GM03348 (cell line): ENCODE measurements around the gene NTPCR.
A peak's percentile ranks its signal among the peaks of the same experiment; 100 is the strongest.

Experiments
- DNase-seq: peaks from one replicate; pipeline ENCODE4 v3.0.0; 2012; ENCODE audit warnings: low spot score

The NTPCR gene

DNA sequence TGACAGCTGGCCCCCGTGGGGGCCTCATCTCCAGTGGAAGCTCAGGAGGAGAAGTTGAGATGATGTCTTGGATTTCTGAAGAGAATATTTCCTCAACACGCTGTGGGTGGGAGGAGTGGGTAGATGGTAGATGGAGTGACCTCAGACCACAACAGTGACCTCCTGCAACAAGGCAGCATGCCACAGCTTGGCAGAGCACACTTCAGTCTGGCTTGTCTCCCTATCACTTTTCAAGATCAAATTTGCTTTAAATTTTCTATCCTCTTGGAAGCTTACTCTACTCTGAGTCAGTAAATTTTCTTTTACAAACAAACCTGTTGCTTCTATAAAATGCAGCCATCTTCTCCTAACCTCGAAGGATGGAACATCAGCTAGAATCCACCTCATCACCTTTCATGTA lies 59.7 kb downstream of the NTPCR start:
- DNase-seq = no peak

DNA sequence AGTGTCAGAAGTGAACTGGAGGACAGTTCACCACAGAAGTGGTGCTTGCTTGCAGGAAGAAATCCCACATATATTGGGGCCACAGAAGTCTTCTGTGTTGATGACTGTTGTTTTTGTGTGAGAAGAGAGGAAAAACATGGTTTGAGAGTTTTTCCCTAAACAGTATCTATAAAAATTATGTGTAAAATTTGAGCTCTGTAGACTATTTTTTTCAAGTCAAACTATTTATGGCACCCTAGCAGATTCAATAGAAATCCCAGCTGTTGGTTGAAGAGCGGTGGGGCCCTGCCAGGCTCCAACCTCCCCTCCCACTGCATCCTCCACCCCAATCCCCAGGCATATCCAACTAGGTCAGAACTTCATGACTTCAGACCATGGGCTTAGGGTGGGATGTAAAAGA lies 61.6 kb downstream of the NTPCR start:
- no peak for DNase-seq

DNA sequence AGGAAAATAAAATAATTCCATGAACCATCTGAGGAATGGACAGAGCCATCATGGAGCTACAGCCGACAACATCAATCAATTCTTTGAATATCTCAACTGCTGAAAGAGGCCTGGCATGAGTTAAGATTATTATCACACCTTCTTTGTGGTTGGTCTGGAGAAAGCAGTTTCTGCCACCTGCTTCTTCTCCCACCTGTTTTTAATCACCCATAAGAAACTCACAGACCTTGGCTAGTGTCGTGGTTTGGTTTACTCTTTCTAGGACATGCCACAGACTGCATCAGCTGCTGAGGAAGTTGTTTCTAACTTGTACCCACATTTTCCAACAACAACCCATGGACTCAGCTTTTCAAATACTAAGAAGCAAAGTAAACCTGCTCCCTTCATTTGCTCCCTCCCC lies 65.6 kb downstream of the NTPCR start:
- DNase-seq = no peak

DNA sequence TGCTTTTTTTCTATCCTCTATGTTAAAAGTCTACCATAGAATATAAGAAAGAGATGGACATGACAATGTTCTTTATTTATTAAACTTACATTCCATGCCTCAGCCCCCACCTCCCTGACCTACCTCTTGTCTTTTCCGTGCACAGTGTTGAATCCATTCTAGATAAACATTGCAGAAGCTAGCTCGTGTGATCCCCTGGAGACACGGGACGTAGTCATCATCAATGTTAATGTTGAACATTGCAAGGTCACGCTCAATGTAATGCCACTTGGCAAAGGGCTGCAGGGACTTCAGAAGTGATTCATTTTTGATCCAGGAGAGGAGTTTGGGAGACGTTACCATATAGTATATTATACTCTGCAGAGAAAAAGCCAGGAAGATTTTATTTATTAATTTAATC lies 66.4 kb downstream of the NTPCR start:
- DNase-seq = no peak

DNA sequence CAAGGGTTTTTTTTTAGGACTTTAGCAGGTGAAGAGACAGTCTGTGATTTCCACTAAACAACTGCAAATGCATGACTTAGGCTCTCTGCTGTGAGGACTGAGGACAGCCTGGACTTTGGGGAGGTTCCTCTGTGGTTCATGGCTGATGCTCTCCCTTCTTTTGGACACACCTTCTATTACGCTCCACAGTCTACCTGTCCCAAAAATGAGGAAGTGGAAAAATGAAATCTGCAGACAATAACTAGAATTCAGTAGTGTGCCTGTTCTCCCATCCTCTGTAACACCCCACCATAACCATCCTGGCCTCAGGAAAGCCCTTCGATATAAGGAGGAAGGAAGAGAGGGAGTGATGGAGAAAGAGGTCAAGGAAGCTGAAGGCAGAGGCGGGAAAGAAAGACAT lies 68.7 kb downstream of the NTPCR start:
- DNase-seq = no peak

DNA sequence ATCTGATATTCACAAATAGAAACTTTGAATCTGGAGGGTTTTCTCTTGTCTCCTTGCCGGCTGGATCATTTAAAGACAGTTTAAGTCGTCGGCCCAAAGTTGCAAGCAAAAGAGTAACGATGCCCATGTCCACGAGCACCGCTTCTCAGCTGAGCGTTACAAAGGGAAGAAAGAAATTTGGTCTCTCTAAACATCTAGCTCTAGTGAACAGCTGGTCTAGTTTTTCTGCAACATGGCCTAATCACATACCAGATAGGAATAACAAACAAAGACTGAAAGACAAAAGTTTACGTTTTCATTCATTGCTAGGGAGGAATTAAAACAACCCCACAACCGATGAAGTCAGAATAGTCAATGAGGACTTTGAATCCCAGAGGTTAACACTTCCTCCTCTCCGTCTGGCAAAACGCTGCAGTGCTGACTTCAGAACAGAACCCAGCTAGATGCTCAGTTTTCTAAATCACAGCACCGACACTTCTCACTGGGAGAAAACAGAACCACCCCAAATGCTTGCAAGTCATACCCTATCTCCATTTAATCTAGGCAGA lies 69.4 kb downstream of the NTPCR start:
- DNase-seq = no peak

DNA sequence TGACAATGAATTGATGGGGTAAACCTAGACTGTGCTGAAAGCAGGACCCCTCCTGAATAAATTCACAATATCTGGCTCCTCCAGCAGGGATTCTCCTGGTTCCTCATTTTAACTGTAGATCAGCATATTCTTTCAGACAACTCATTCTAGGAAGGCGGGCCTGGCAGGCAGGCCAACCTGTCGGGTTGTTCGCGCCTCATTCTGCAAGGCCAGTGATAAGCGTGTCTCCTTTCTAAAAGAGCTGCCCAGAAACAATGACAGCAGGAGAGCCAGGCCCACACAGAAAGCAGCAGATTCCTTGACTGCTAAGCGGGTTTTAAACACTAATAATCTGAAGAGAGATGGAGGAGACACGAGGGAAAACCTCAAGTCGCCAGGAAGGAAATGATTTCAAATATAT lies 70.0 kb downstream of the NTPCR start:
- DNase-seq = no peak

DNA sequence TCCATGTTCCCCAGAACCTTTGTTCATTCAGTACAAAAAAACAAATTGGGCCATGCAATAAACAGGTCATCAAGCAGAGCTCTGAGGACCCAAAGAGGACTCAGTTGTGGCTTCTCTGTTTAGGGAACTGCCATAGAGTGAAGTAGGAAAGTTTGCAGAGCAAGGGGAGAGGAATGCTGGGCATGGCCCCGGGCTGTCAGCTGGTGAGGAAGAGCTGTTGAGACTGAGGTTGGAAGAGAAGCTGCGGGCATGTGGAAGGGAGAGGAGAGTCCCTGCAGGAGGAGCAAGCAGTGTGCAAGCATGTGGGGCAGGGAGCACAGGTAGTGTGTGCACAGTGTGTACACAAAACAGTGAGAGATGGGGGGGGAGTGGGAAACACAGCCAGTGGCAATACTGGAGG lies 71.8 kb downstream of the NTPCR start:
- no peak for DNase-seq

DNA sequence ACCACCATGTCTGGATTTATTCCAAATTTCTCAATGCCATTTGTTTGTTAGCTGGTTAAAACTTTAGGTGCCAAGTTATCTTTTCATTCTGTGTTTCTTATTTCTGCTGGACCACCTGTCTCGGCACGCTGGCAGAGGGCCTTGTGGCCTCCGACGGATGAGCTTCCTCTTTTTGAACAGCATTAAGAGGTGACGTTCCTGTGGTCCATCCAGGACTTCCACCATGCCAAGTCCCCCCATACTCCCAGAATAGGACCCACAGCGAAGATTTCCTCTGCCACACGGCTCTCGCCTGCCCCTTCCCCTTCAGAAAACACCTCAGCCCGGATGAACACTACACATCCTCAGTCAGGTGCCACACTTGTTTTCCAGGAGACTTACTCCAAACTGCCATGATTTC lies 73.8 kb downstream of the NTPCR start:
- no peak for DNase-seq

DNA sequence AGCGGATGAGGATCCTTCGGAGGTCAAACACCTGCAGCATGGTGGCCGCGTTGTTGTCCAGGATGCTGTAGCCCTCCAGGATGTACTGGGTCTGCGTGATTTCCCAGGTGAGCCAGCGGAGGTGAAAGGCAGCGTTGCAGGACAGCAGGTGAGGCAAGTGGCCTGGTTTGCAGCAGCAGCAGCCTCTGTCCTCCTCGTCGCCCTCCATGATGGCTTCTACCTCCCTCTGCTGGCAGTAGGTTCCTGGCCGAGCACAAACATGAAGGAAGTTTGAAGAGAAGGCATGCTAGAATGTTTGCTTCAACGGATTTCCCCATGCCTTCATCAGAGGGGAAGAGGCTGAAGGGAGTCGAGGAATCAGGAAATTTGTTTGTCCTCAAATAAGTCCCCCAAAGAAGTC lies 74.7 kb downstream of the NTPCR start:
- no peak for DNase-seq

DNA sequence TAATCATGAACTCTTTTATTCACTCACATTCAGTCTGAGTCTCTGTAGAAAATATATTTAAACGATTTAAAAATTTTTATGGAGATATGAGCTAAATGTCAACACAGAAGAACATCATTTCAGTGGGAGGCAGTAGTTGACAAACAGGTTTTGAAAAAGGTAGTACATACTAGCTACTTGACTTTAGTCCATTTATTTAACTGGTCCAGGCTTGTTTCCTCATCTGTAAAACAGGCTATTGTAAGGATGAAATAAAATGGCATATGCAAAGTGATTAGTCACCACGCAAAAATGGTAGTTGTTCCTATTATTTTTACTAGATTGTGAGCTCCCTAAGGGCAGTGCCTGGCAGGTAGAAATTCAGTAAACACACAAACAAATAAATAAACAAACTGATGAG lies 75.2 kb downstream of the NTPCR start:
- DNase-seq = no peak

DNA sequence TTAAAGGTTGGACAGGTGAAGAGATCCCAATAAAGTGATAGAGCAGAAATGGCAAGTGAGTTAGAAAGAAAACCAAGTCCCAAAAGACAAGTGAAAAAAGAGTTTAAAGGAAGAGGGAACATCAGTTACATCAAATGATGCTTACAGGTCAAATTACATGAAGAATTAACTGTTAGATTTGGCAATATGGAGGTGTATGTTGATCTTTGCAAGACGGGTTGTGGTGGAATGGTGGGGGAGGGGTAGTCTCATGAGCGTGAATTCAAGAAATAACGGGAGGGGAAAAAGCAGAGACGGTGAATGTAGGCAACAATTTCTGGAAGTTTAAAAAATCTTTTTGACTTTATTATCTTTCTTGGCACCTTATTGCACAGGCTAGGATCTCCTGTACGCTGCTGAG lies 76.6 kb downstream of the NTPCR start:
- no peak for DNase-seq

DNA sequence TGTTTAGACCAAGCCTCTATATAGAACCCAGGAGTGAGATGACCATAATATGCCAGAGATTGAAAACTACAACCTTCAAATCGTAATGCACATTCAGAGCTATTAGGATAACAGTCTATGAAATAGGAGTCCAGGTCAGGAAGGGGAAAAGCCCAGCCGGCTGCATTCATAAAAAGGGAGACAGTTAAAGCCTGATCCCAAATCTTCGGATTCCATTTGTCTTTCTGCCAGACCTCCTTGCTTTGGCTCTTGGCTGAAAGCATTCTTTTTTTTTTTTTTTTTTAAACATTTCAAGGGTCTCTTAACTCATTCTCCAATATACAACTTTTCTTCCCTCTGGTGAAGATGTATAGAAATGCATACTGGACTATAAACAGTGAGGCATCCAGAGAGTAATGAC lies 81.1 kb downstream of the NTPCR start:
- no peak for DNase-seq

DNA sequence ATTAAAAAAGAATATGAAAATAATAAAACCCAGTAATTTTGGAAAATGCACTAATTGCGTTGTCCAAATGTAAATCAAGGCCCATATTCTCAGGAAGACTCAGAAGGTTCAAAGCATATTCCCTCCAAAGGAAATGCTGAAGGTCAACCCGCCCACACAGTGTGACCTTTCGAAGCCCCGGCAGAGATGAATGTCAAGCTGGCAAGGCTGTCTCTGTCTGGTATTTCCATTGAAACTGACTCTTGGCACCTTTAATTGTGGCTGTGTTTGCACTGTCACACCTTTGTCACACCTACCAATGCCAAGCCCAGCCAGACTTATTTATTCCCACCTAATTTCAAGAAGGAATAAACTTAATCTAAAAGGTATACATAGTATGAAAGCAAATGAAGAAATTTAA lies 82.5 kb downstream of the NTPCR start:
- no peak for DNase-seq

DNA sequence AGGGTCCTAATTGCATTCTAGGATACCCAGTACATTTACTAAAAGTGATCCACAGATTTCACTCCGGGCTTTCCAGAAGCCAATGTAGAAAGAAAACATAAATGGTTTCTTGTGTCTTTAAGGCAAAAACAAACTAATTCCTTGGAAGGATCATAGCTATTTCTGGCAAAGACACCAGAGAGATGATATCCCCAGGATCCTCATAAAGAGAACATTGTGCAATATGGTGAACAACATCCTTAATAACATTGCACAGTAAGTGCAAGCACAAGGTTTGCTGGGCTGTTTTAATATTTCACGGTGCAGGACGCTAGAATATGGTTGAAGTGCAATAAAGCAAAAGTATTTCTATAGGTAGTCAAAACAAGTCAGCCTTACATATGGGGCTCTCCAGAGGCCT lies 83.0 kb downstream of the NTPCR start:
- peak; percentile 58 for DNase-seq
